ENCODE results near the gene HLA-DPB1.
"Not testable (repeated sequence)": the region's sequence is repeated elsewhere in the genome, so short reads cannot be mapped to it uniquely, and the experiment has no call there.

The HLA-DPB1 gene

DNA sequence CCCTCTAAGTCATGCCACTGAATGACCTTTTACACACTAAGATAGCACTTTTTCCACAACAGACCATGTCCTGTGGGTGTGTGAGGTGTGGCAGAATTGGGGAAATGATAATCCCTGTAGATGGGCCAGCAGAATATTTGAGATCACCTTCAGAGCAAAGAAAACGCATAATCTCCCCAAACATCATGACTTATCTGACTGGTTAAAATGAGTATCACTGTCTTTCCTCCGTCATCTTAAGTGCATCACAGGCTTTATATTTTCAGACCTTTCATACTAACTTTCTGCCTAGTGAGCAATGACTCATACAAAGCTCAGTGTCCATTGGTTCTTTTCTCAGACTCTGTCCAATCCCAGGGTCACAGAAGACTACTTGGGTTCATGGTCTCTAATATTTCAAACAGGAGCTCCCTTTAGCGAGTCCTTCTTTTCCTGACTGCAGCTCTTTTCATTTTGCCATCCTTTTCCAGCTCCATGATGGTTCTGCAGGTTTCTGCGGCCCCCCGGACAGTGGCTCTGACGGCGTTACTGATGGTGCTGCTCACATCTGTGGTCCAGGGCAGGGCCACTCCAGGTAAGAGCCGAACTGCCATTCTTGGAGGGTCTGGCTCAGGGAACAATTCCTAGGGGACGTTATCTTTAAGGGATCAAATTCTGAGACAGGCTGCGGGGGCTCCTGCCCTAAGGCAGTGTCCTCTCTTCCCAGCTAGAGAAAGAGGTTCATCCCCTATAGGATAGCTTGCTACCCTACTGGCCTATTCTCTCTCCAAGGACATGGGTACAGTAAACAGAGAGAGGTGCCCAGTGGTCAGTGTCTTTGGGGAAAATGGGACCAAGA is at the start of gene HLA-DPB1:
Gene HLA-DPB1, plus strand, starts transcription at position 423 of the 838 bp plus-strand sequence. Its CDS starts 52 bp downstream, at position 475.
- no peak for DNase-seq (ENCODE audit: low read depth)

DNA sequence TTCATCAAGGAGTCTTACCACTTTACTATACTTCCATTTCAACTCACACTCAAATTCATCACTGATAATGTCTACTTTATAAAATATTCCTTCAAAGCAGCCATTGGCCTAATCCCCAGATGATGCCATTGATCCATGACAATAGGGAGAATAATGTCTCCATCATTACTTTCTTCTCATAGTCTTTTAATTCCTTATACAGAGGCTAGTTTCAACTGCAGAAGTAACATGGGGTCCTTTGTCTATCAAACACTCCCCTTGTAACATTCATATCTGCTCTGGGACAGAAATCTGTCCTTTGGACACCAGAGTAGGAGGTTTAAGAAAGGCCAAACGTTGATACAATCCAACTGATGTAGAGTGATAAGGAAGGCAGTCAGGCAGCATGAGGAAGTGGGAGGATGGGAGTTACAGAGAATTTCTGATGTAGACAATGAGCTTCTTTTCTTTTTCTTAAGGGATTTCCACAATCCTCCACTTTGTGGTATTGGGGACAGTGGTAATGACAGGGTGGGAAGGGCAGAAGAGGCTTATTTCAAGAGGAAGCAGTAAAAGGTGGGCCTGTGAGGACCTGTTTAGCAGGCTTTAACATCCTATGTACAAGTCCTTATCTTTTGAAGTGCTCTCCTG is 47.5 kb upstream of the HLA-DPB1 start:
- no peak for DNase-seq (ENCODE audit: low read depth)

DNA sequence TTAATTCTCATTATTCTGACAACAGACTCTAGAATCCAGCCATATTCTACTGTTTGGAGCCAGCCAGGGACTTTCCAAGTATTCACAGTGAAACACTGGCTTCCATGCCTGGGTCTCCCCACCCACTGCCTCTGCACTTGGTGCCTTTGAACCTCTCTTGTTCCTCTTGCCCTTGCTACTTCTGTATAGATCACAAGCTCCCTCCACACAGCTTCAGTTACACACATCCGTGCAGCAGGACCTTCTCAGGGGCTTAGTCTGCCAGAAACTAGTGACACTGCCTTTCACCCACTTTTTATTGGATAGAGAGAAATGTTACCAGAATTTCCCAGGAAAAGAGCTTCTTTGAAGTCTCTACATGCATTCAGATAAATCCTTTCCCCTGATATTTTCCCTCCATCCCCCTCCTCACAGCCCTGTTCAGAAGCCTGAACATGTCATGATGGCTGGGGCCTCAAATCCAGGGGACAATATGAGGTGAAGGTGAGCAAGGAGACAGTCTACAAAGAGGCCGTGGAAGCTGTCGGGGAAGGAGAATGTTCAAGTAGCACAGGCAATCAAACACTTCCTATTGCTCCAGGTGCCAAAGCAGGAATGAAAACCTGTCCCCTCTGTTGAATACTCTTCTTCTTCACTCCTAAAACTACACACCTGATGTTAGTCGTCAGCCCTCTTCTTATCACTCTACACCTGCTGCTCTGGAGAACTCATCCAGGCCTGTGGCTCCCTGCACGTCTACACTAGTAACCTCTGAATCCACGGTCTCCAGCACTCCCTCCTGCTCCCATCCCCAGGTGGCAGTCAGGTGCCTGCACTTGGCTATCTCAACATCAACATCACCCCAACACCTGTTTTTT is 46.2 kb upstream of the HLA-DPB1 start:
- no peak for DNase-seq (ENCODE audit: low read depth)

DNA sequence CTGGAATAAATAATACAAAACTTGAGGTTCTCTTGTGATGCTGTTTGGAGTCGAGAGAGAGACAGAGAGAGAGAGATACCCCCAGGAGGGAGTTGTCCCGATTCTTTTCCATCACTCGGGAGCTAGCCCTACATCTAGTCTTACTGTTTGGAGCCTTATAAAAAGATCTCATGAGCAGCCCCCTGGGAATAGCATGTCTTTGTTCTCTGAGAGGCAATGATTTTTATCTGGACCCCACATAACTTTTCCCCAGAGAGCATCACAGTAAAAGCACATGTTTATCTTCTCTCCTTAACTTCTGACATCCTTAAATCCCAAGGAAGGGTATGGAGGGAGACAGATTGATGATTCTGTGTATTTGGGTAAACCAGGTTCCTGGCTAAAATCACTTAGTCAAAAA is 45.5 kb upstream of the HLA-DPB1 start:
- no peak for DNase-seq (ENCODE audit: low read depth)

DNA sequence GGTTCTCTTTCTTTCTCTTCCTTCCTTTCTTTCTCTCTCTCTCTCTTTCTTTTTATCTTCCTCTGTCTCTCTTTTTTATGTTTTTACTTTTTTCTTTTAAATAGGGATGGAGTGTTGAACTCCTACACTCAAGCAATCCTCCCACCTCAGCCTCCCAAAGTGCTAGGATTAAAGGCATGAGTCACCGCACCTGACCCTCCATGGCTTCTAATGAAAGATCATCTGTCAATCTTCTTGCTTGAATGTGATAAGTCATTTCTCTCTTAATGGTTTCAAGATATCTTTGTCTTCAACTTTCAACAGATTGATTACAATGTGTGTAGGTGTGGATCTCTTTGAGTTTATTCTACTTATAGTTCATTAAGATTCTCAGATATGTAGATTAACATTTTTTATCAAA is 41.2 kb upstream of the HLA-DPB1 start:
- no peak for DNase-seq (ENCODE audit: low read depth)

DNA sequence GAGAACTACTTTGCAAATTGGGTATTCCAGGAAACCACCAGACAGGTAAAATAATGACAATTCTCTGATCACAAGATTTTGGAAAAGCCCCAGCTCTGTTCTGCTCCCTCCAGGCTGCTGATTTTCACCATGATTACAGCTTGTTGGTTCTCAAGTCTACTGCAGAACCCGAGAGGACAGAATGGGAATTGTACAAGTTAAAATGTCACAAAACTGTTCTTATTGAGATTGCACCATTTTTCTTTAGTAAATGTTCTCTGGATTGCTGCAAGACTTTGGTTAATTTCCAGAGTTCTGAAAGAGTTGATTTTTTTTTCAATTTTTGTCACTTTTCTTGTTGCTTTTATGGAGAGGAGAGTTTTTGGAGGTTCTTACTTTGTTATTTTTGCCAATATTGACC is 39.3 kb upstream of the HLA-DPB1 start:
- DNase-seq (ENCODE audit: low read depth), result no peak

DNA sequence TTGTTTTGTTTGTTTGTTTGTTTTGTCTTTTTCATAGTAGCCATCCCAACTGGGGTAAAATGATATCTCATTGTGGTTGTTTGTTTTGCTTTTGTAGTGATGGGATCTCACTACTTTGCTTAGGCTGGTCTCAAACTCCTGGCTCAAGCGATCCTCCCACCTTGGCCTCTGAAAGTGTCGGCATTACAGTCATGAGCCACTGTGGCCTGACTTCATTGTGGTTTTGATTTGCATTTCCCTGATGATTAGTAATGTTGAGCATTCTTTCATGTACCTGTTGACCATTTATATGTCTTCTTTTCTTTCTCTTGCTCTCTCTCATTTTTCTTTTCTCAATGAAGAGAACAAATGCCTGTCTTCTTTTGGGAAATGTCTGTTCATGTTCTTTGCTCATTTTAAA is 35.6 kb upstream of the HLA-DPB1 start:
- no peak for DNase-seq (ENCODE audit: low read depth)

DNA sequence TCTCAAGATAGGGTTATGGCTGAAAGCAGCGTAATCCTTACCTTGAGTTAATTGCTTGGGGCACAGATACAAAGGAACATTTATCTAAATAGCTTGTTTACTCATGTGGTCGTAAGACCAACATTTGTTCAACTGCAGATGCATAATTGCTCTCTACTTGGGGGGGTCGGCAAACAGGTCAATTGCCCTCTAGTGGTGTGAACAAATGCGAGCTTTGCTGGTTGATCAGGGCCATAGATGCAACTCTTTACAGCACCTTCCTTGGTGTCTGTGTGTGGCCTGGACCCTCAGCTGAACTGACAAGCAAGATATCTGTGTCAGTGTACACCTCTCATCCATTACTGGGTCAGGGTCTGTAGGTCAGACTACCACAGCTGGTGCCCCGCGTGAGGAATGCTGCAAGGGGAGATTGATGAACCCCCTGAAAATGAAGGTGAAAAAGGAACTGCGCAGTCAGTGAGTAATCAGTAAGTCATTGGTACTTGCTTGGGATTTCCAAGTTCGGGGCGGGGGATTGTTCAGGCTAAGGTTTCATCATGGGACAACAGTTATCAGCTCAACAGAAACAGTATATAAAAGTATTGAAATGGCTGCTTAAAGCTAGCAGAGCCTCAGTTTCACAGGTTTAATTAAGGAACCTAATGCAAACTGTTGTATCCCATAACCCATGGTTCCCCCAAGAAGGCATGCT is 26.3 kb upstream of the HLA-DPB1 start:
- no peak for DNase-seq (ENCODE audit: low read depth)

DNA sequence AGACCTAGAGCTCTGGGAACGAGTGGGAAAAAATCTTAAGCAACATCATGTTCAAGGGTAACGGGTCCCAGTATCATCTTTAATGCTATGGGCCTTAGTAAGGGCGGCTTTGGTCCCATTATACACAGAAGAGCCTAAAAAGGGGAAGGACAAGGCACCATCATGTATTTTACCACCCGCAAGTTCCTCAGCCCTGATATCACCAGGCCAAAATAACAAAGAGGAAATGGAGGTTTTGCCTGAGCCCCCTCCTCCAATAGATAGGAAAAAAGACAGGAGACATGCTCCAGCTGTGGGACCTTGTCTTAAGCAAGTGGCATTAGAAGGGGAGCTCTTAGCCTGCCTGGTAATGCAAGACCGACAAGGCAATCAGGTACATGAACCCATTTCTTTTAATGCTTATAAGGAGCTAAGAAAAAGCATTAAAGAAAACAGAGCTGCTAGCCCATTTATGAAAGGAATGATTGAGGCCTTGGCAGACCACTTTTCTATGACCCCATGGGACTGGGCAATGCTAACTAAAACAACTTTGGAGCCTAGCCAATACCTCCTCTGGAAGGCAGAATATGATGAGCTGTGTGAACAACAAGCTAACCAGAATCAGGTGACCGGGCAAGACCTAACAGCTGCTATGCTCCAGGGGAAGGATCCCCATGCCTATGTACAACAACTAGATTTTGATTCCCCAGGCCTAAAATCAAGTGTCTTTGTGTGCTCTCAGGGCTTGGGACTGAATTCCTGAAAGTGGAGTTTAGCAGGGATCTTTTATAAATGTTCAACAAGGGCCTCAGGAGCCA is 25.6 kb upstream of the HLA-DPB1 start:
- DNase-seq (ENCODE audit: low read depth), result no peak

DNA sequence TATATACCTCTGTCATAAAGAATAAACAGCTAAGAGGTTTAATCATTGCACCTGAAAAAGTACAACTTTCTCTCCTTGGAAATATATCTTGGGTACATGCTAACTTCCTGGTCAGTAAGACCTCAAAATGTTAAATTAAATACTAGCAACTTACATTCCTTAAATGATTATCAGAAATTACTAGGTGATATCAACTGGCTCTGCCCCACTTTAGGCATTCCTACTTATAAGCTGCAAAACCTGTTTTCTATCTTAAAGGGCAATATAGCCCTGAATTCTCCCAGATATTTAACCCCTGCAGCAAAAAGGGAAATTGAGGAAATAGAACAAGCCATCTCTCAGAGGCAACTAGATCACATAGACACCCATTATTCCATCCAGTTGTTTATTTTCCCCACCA is 23.2 kb upstream of the HLA-DPB1 start:
- DNase-seq (ENCODE audit: low read depth), result no peak

DNA sequence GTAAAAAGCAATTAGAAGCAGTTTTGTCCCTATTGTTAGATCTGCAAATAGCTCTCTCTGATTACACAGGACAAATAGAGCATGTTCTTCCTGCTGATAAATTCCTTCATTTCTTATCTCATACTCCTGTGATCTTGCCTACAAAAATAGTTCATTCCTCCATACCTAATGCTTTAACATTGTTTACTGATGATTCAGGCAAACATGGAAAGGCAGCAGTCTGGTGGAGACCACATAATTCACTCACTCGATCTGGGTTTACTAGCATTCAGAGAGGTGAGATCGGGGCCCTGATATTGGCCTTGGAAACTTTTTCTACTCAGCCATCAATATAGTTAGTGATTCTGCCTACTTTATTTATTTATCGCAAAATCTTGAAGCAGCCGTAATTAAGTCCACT is 22.6 kb upstream of the HLA-DPB1 start:
- DNase-seq (ENCODE audit: low read depth), result no peak

DNA sequence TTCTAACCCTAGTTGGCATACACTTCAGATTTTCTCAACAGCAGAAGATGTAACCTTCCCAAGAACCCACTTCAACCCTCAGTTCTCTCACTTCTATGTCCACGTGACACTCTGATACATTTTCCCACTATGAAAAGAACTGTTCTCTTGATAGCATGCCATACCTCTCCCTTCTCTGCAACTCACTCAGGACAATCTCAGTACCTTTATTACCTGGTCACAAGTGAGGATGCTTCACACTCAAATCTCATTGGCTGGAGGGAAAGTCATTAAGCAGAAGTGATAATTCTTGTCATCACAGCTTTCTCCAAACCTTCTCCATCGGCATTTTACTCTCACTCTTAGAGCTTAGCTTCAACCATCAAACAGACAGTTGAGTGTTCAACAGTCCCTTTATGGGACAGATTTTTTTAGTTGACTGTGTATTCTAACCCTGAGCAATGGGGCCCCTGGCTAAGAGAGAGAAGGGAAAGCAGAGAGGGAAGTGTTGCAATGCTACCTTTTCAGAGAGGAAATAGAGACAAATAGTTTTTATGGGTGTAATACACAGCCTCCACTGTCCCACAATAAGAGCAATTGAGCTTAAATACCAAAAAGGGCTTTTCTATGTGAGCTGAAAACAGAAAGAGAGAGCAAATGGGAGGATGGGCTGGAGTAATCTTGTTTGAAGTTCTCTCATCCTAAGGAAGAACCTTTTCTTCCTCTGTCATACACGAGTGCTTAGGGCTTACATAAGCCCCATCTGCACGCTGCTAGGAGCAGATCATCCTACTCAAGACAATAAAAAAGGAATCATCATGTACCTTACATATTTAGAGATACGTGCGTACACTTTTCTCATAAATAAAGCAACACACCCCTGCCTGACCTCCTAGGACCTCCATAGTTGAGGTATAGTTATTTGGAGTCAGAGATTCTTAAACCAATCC is 18.3 kb upstream of the HLA-DPB1 start:
- no peak for DNase-seq (ENCODE audit: low read depth)

DNA sequence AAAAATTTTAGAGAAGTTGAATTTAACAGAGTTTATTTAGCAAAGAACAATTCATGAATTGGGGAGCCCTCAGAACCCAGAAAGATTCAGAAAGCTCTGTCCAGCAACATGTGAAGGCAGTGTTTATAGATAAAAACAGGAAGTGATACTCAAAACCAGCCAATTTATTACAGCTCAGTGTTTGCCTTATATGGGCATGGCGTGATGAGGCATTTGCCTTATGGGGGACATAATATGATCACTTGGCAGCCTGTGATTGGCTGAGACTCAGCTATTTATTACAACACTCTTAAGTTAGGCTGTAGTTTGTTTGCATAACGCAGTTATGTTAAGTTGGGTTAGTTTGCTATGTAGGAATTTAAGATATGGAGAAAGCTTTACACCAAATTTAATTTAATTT is 13.8 kb upstream of the HLA-DPB1 start:
- no peak for DNase-seq (ENCODE audit: low read depth)

DNA sequence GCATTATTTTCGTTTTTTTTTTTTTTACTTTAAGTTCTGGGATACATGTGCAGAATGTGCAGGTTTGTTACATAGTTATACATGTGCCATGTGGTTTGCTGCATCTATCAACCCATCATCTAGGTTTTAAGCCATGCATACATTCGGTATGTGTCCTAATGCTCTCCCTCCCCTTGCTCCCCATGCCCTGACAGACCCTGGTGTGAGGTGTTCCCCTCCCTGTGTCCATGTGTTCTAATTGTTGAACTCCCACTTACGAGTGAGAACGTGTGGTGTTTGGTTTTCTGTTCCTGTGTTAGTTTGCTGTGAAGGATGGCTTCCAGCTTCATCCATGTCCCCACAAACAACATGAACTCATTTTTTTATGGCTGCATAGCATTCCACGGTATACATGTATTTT is 12.4 kb upstream of the HLA-DPB1 start:
- DNase-seq (ENCODE audit: low read depth), result not testable (repeated sequence)

DNA sequence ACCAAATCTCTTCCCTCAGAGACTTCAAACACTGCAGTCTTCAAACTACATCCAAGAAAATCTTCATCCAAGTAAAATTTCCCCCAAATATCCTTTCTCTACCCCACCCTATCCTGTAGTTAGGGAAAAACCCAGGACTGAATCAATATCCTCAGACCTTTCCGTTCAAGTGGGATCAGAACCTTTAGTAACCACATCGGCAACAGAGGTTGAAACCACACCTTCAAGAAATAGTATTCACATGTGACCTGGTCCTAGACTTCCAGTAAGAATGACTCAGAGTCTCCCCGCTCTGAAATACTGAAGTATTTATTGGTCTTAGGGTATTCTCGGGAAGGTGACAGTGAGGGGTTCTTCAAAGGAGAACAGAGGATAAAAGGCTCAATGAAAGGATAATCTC is 11.1 kb upstream of the HLA-DPB1 start:
- no peak for DNase-seq (ENCODE audit: low read depth)

DNA sequence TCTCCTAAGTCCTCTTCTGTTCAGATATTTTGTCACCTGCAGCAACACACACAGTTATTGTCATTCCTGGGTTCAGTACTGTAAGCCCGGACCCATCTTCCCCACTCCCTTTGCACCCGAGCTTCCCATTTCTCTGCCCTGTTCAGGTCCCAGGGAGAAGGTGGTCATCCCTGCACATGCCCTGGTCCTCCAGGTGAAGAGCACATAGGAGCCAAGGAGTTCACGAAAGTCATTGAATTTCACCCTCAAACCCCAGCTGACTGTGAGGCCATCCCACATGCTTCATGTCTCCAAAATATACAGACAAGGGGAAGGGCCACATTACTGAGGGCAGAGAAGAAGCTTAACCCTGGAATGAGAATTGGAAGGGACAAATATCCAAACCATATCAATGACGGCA is 10.5 kb upstream of the HLA-DPB1 start:
- no peak for DNase-seq (ENCODE audit: low read depth)

DNA sequence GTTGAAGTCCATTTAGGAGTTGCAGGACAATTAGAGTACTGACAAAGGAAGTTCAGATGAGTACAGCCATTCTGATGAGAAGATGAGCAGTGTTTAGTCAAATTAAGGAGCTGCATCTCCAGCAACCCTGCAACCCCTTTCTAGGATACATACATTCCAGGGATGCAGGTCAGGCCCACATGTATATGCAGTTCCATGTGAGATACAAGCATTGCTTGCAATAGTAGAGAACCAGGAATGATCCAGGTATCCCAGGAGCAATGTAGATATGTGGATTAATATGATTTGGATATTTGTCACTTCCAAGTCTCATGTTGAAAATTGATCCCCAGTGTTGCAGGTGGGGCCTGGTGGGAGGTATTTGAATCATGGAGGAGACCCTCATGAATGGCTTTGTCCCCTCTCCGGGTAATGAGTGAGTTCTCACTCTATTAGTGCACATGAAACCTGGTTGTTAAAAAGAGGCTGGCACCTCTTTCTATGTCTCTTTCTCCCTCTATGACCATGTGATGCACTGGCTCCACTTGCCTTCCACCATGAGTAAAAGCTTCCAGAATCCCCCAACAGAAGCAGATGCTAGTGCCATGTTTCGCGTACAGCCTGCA is 8.8 kb upstream of the HLA-DPB1 start:
- DNase-seq (ENCODE audit: low read depth), result no peak

DNA sequence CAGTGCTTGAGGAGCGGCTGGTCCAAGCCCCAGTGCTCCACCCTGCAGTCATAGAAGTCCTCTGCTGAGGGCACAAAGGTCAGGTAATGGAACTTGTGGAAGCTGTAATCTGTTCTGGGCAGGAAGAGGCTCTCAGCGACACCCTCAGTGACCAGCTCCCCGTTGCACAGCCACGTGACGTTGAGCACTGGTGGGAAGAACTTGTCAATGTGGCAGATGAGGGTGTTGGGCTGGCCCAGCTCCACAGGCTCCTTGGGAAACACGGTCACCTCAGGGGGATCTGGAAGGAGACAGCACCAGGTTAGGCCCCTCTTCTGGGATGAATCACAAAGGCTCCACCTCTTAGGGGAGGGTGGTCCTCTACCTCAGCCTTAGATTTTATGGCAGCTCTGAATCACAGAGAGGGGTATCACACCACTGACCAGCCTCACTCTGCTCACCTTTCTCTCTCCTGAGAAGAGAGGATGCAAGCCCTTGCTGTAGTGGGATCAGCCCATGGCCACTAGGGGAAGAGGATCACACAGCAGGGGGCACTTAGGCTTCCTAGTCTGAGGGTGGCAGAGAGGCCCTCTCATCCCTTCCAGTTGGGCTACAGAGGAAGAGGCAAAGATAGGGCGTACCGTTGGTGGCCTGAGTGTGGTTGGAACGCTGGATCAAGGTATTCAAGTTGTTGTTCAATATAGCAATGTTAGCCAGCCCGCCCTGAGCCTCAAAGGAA is 6.6 kb upstream of the HLA-DPB1 start:
- no peak for DNase-seq (ENCODE audit: low read depth)

DNA sequence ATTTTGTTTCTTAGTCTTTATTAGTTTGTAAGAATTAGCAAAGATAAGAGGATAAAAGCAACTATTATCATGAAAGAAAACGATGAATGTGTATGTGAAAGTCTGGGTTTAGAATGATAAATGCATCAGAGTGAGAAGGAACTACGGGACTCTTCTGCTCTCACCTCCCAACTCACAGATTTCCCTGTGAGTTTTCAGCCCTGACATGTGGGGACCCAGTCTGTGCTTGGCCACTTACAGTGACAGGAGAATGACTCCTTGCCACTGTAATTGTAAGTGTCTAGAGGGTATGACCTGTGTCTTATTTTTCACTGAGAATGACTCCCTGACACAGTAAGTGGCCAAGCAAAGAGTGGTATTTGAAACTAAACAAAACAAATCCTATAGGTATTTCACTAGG is 4.9 kb upstream of the HLA-DPB1 start:
- no peak for DNase-seq (ENCODE audit: low read depth)
